NCI-H345 treated with DMSO at 0.1 percent for 48 hours (cell line): ENCODE results near the gene MSX1.

Experiments
- DNase-seq: peaks from one replicate; lab custom pipeline; 2025; ENCODE audit not compliant: unreplicated experiment; lab: John Stamatoyannopoulos, UW

The MSX1 gene

DNA sequence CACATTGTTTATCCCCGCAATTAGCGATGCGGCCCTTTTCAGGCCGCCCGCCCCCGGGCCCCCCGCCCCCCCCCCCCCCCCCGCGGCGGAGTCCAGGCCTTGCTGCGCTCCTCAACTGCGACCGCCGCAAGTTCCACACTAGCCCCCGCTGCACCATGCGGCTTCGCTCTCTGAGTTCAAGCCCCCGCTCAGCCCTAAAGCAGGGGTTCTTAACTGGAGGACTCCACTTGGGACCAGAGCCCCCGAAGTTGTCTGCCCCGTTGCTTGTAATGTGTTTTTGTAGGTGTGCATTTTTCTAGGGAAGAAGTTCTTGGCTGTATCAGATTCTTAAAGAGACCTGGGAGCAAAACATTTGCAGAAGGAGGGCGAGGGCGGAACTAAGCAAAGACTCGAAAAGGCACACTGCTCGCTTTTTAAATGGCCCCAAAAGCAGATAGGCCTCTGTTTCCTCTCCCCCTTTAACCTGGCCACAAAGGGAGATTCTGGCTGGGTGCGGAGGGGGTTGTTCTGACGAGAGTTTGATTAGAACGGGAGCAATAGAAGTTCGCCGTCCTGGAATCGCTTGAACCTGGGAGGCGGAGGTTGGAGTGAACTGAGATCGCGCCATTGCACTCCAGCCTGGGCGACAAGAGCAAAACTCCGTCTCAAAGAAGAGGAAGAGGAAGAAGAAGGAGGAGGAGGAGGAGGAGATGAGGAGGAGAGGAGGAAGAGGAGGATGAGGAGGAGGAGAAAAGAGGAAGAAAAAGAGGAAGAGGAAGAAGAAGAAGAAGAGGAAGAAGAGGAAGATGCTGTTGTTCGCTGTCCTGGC lies 2.3 kb upstream of the MSX1 start:
- no peak for DNase-seq

- DNase-seq: no peak
Observed at GRCh38 chr4:4857809-4858508, 1.5 kb upstream of the MSX1 start.

DNA sequence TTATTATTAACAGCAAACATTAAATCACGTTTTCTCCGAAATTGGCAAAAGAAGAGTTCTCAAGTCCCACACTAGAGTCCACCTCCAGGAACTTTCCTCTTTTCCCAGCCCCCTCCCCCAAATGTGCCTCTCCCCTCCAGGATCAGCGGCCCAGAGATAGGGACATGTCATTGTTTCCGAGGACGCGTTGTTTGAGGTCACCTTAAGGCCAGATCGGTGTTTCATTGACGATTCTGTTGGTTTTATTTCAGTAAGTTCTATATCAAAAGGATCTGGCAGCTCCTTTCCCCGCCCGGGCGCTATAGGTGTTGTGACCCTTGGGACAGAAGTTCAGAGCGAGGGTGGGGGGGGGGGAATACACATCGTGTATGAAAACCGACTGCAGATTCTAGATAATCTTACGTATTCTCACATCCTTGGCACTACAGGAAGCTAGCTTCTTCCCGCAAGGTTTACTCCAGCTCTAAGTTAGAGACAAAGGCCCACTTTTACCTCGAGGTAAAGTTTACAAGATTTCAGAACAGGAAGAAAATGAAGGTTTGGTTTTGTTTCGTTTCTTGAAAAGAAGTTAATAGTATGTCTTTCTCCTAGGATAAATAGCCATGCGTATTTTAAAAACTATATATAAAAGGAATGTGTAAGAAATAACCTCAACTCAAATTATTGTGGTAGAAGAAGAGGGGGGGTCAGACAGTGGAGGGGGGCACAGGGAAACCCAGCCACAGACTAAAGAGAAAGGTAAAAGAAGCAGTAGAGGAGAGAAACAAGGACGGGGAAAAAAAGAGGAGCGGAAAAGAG lies 739 bp upstream of the MSX1 start:
- no peak for DNase-seq

DNA sequence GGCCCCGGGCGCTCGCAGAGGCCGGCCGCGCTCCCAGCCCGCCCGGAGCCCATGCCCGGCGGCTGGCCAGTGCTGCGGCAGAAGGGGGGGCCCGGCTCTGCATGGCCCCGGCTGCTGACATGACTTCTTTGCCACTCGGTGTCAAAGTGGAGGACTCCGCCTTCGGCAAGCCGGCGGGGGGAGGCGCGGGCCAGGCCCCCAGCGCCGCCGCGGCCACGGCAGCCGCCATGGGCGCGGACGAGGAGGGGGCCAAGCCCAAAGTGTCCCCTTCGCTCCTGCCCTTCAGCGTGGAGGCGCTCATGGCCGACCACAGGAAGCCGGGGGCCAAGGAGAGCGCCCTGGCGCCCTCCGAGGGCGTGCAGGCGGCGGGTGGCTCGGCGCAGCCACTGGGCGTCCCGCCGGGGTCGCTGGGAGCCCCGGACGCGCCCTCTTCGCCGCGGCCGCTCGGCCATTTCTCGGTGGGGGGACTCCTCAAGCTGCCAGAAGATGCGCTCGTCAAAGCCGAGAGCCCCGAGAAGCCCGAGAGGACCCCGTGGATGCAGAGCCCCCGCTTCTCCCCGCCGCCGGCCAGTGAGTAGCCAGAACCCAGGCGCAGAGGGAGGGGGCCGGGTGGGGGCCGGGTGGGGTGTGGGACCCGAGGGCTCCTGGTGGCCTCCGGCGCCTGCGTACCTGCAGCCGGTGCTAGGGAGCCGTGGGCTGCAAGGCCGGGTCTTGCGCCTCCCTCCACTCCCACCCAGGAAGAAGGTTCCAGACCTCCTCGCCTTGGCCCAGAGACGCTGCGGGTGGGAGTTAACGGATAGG lies 534 bp downstream of the MSX1 start:
- no peak for DNase-seq

DNA sequence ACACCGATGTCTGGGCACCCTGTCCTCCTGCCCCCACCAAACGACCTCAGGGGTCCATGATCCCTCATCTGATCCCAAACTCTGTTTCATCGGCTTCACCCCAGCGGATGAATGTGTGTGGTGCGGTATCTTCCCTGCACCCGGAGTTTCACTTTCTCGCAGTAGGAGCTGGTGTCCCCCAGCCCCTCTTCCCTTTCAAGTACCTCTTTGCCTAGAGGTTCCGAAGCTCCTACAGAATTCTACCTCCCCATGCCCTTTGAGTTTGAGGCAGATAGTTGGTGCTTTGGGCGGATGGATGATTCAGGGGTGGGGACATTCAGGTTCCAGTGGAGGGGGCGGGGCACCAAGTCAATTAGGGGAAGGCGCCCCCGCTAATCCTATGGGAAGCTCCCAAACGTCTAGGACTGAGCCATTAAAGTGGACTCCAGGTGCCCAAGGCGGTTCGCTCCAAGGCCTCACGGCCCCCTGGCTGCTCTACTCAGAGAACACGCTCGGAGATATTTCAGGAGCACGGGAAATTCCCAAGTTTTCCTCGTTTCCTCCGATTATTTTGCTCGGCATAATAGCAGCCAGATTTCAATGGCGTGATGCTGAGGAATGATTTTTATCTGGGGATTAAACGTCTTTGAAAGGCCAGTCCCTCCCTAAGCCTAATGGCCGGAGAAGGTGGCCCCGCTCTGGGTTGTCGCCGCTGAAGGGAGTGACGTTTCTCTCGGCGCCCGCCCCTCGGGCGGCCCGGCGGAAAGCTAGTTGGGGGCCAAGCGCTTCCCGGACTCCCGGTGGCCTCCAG lies 1.3 kb downstream of the MSX1 start:
- no peak for DNase-seq

GRCh38 chr4:4861390-4862018 lies 2.0 kb downstream of the MSX1 start:
- no peak for DNase-seq

DNA sequence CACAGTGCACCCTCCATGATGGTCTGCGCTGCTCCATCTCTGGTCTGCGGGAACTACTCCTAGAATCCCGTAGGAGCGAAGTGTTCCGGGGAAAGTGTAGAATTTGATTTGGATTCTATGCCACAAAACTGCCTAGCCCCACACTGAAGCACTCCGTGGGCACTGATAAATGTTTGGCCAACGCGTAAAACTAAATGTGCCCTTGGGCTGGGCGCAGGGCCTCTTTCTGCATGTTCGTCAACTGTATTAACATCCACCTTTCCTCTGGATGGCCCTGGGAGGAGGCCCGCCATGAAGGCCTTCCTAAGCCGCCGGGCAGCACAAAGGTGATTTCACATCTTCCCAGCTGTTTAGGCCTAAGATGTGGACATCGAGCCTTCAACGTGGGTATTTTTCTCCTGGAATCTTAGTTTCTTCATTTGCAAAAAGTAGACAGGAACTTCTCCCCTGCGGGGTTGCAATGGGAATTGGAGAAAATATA lies 2.6 kb downstream of the MSX1 start:
- no peak for DNase-seq

DNA sequence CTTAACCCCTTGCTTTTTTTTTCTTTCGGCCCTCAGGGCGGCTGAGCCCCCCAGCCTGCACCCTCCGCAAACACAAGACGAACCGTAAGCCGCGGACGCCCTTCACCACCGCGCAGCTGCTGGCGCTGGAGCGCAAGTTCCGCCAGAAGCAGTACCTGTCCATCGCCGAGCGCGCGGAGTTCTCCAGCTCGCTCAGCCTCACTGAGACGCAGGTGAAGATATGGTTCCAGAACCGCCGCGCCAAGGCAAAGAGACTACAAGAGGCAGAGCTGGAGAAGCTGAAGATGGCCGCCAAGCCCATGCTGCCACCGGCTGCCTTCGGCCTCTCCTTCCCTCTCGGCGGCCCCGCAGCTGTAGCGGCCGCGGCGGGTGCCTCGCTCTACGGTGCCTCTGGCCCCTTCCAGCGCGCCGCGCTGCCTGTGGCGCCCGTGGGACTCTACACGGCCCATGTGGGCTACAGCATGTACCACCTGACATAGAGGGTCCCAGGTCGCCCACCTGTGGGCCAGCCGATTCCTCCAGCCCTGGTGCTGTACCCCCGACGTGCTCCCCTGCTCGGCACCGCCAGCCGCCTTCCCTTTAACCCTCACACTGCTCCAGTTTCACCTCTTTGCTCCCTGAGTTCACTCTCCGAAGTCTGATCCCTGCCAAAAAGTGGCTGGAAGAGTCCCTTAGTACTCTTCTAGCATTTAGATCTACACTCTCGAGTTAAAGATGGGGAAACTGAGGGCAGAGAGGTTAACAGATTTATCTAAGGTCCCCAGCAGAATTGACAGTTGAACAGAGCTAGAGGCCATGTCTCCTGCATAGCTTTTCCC lies 3.4 kb downstream of the MSX1 start:
- DNase-seq: no peak

- DNase-seq: no peak
Observed at GRCh38 chr4:4864443-4864939, 5.0 kb downstream of the MSX1 start.

DNA sequence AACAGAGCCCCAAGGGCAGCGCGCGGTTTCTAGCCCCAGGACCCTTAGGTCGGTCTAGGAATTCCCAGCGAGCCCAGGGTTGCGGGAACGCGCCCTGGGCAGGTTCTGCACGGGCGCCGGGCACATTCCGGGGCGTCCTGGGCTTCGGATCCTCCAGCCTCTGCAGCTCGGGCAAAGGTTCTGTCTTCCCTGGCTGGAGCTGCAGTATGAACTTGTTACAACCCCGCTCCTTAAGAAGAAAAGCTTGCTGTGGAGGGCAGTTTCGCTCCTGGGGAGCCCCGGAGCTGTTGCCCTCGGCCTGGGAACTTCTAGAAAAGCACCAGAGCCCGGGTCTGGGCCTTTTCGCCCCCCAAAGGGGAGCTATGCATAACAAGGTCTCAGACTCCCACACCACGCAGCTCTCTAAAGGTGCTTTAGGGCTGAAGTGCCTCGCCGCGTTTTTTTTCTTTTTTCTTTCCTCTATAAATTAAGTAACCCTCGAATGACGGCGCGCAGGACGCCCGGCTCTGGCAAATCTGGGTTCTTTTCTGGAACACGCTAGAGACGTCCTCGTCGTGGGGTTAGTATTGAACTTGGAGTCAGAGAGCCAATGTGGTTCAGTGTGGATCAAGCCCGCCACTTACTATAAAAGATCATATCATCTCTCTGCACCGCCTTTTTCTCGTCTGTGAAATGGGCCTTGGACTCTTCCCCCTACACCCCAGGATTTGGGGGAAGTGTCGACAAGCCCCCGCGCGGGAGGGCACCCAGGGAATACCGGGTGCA lies 5.7 kb downstream of the MSX1 start:
- no peak for DNase-seq

DNA sequence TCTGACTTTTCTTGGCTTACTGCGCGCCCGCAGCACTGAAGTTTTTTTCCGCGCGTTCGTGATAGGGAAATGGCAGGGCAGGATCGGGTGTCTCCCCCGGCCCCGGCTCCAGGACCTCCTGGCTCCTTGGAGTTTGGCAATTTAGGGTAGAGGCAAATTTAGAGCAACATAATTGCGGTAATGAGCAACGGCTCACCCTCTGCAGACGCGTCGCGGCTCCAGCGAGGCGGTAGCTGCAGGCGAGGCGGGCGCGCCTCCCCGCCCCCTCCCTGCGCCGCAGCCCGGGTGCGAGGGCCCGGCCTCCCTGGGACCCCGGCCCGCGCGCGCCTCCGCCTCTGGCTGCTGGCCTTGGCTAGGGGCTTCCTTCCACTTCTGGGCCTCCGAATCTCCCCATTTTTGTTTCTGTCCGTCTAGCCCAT lies 6.2 kb downstream of the MSX1 start:
- no peak for DNase-seq

DNA sequence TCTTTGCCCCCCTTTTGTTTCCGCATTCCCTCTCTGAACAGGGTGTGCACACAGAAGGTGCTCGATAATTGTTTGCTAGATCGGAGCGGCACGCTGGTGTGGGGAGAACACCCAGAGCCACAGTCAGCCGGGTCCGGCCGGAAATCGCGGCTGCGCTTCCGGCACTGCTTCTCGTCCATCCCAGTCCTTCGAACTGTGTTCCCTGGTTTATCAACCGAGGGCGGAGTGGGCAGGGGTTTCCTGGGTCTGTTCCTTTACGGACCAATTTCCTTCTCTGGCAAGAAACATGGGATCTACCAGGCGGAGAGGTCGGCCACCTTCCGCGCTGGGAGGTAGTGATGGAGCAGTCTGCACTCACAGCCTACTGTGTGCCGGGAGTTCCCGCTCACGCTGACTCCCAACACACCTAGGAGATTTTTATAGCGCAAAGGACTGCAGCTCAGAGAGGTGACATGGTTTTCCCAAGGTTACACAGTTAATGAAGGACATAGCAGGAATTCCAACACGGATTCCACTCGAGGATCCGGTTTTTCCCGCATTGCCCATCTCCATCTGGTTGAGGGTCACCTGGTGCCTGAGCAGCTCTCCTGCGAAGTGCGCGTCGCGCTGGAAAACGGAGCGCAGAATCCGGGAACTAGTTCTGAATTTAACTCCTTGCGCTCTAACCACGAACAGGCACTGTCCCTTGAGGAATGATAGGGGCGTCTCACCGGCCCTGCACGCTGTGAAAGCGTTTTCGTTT lies 6.8 kb downstream of the MSX1 start:
- DNase-seq: no peak

- DNase-seq: no peak
Observed at GRCh38 chr4:4866866-4867374, 7.5 kb downstream of the MSX1 start.

GRCh38 chr4:4867375-4868039 lies 8.0 kb downstream of the MSX1 start:
- no peak for DNase-seq

- no peak for DNase-seq
Observed at GRCh38 chr4:4868040-4868757, 8.7 kb downstream of the MSX1 start.
